Measurements from ENCODE around the gene SPATA6L. TPM values are rescaled to one million over a fixed set of nuclear protein-coding genes. Genes with fewer than 3 reads are reported as not detected.

SPATA6L gene
- total RNA-seq, 1 experiment from 2014 or later: 0.57 TPM

DNA sequence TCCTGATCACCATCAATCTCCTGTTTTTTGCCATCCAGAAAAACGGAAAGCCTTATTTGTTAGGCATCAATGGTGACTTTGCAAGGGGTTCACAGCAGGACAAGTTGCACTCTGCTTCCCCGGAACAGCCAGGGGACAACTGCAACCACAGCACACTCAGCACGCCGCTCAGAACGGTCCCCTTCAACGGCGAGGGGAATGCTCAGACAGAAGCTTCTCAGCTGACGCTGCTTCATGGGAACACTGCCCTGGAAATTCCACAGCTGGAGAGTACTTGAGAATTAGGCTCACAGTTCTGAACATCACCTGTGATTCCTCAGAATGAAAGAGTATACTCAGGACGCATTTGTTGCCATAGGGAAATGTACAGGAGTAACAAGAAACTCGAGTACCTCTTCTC lies 44.3 kb downstream of the SPATA6L start:
- no peaks in the 10 kb centered on the region for H4K20me1 ChIP-seq (ENCODE audit: insufficient read depth)
- H3K27me3 ChIP-seq (ENCODE audit: insufficient read depth, low read length): no peaks in the 10 kb centered on the region
- POLR2A ChIA-PET: no interaction called here
- no peaks in the 10 kb centered on the region for H3K9me3 ChIP-seq (ENCODE audit: control insufficient read depth in 1 of 2, insufficient read depth in 1 of 2, low read depth in 1 of 2, low read length in 2 of 2)
- RAD21 ChIA-PET (ENCODE audit: low non-redundant PET in 1 of 2, low total read pairs in 2 of 2, uncharacterized antibody in 2 of 2, unreplicated experiment in 2 of 2): no interaction called here
- no peaks in the 10 kb centered on the region for H3K79me2 ChIP-seq (ENCODE audit: insufficient read depth, low read length)
- no peak overlapping the region for H2AFZ ChIP-seq (ENCODE audit: low read depth, low read length, poor library complexity, severe bottlenecking)
- no peak for ATAC-seq
- H3K36me3 ChIP-seq (ENCODE audit: control insufficient read depth in 1 of 2, insufficient read depth in 2 of 2, low read length in 2 of 2): no peaks in the 10 kb centered on the region
- BruUV-seq (replicated peaks): no TSS peak
- no peak overlapping the region for H3K27ac ChIP-seq (ENCODE audit: low read depth, low read length)
- H3K4me1 ChIP-seq (ENCODE audit: control insufficient read depth in 1 of 2, insufficient read depth in 2 of 2, low read length in 2 of 2): no peaks in the 10 kb centered on the region
- H3K4me3 ChIP-seq (replicated peaks in 1 of 2; ENCODE audit: low read depth in 1 of 2, low read length in 2 of 2): no peak overlapping the region
- H3K4me2 ChIP-seq (ENCODE audit: low read length): no peak overlapping the region
- H3K9ac ChIP-seq (ENCODE audit: low read length): no peak overlapping the region
- no peak for DNase-seq (ENCODE audit: low read depth, low spot score)
- no peak for TF ChIP-seq CEBPB (IDR thresholded peaks at IDR 0.05; ENCODE audit: low read depth)
- TF ChIP-seq, protein P1, sequence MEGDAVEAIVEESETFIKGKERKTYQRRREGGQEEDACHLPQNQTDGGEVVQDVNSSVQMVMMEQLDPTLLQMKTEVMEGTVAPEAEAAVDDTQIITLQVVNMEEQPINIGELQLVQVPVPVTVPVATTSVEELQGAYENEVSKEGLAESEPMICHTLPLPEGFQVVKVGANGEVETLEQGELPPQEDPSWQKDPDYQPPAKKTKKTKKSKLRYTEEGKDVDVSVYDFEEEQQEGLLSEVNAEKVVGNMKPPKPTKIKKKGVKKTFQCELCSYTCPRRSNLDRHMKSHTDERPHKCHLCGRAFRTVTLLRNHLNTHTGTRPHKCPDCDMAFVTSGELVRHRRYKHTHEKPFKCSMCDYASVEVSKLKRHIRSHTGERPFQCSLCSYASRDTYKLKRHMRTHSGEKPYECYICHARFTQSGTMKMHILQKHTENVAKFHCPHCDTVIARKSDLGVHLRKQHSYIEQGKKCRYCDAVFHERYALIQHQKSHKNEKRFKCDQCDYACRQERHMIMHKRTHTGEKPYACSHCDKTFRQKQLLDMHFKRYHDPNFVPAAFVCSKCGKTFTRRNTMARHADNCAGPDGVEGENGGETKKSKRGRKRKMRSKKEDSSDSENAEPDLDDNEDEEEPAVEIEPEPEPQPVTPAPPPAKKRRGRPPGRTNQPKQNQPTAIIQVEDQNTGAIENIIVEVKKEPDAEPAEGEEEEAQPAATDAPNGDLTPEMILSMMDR (IDR thresholded peaks at IDR 0.05 in 2 of 3, conservative IDR thresholded peaks at IDR 0.05 in 1 of 3; ENCODE audit: borderline replicate concordance in 1 of 3, insufficient read depth in 1 of 3, low read depth in 2 of 3, low read length in 2 of 3): no peak
- no peak for TF ChIP-seq EZH2 (IDR thresholded peaks at IDR 0.05)
- TF ChIP-seq POLR2AphosphoS5 (IDR thresholded peaks at IDR 0.05; ENCODE audit: low read depth, low read length): no peak
- TF ChIP-seq MAX (IDR thresholded peaks at IDR 0.05): no peak
- TF ChIP-seq ZFX (IDR thresholded peaks at IDR 0.05): no peak
- no peak for TF ChIP-seq RAD21 (IDR thresholded peaks at IDR 0.05; ENCODE audit: low read depth)
- TF ChIP-seq SP1 (IDR thresholded peaks at IDR 0.05; ENCODE audit: low read depth): no peak
- no peak for TF ChIP-seq FOSL1 (IDR thresholded peaks at IDR 0.05; ENCODE audit: low read depth)
- TF ChIP-seq ZNF274 (IDR thresholded peaks at IDR 0.05; ENCODE audit: low read depth, low read length): no peak
- intact Hi-C loops (cut with micrococcal nuclease): no loop called here
- H3K9me2 ChIP-seq (ENCODE audit: insufficient read depth): no peaks in the 10 kb centered on the region
- CTCF ChIA-PET: no interaction called here

All from HCT116 (cell line).